Smooth muscle cell (in vitro differentiated cells): ENCODE data around the gene SH3BGRL2. TPM values are rescaled to one million over a fixed set of nuclear protein-coding genes. Genes with fewer than 3 reads are reported as not detected.

ENCODE experiments used
- DNase-seq: peaks from one replicate; lab custom pipeline; 2025; ENCODE audit not compliant: unreplicated experiment; lab: John Stamatoyannopoulos, UW
- H2AFZ ChIP-seq: fragments of 200-600 bp; sonication (generic); 2 replicates; pipeline ENCODE4 v1.6.0; 2016; ENCODE audit warnings: antibody characterized with exemption, low read depth, mild to moderate bottlenecking
- H3F3A ChIP-seq: fragments of 200-600 bp; sonication (generic); 2 replicates; pipeline ENCODE4 v1.6.0; 2017; ENCODE audit warnings: antibody characterized with exemption, low read depth
- H3K27ac ChIP-seq: fragments of 200-600 bp; sonication (generic); 2 replicates; pipeline ENCODE4 v1.5.1; 2016; ENCODE audit warnings: low read depth, mild to moderate bottlenecking
- H3K27me3 ChIP-seq: fragments of 200-600 bp; sonication (generic); 2 replicates; pipeline ENCODE4 v1.6.1; 2016; ENCODE audit warnings: low read depth, mild to moderate bottlenecking
- H3K36me3 ChIP-seq: fragments of 200-600 bp; sonication (generic); 2 replicates; pipeline ENCODE4 v1.5.1; 2016; ENCODE audit warnings: low read depth
- H3K4me1 ChIP-seq: fragments of 200-600 bp; sonication (generic); 2 replicates; pipeline ENCODE4 v1.5.1; 2016; ENCODE audit warnings: low read depth
- H3K4me2 ChIP-seq: fragments of 200-600 bp; sonication (generic); 2 replicates; pipeline ENCODE4 v1.6.0; 2016; ENCODE audit warnings: mild to moderate bottlenecking
- H3K4me3 ChIP-seq: fragments of 200-600 bp; sonication (generic); 2 replicates; pipeline ENCODE4 v1.5.1; 2016; ENCODE audit warnings: mild to moderate bottlenecking
- H3K79me2 ChIP-seq: fragments of 200-600 bp; sonication (generic); 2 replicates; pipeline ENCODE4 v1.6.0; 2016; ENCODE audit warnings: low read depth, mild to moderate bottlenecking
- H3K9ac ChIP-seq: fragments of 200-600 bp; sonication (generic); 2 replicates; pipeline ENCODE4 v1.6.0; 2016; ENCODE audit warnings: low read depth
- H3K9me3 ChIP-seq: fragments of 200-600 bp; sonication (generic); replicated peaks from 2 replicates; pipeline ENCODE4 v1.5.1; 2016; ENCODE audit warnings: low read depth
- H4K20me1 ChIP-seq: fragments of 200-600 bp; sonication (generic); 2 replicates; pipeline ENCODE4 v1.6.0; 2016; ENCODE audit warnings: low read depth
- CTCF ChIP-seq: fragments of 200-600 bp; sonication (generic); IDR thresholded peaks from 2 replicates; pipeline ENCODE4 v1.5.1; 2017; ENCODE audit warnings: borderline replicate concordance, mild to moderate bottlenecking, antibody characterized with exemption; ENCODE audit not compliant: insufficient read depth, poor library complexity, severe bottlenecking
- WGBS: methylation state at CpG from one replicate; pipeline ENCODE4 v1.1.7; 2016; ENCODE audit warnings: low lambda C conversion rate; 5-methylcytosine and 5-hydroxymethylcytosine counted together
- polyA plus RNA-seq: library from polyadenylated mRNA; unstranded; fragments of >200 nt; fragmentation: Nextera tagmentation; extraction: Ambion mirVana; gene quantifications from 2 replicates; pipeline ENCODE4 v1.2.1, GENCODE V29; 2016
- total RNA-seq: library from RNA; depleted of rRNA; stranded (reverse); fragments of >200 nt; gene quantifications from 2 replicates; pipeline ENCODE4 v1.2.3, GENCODE V29; 2014

SH3BGRL2 gene
- total and polyA plus RNA-seq, 2 experiments from 2014 or later: 4.5 to 15.1 TPM

GRCh38 chr6:79646561-79646960 is 15.4 kb downstream of the SH3BGRL2 start:
- Histone ChIP-seq H3K27me3 (no peaks in the 10 kb centered on the region), H3K4me1 (peaks cover 9% of the 10 kb centered on the region), H3K9me3 (no peaks in the 10 kb centered on the region), H4K20me1 (no peaks in the 10 kb centered on the region), H3F3A (no peaks in the 10 kb centered on the region), H3K36me3 (no peaks in the 10 kb centered on the region), H2AFZ (no peak overlapping the region), H3K9ac (no peak overlapping the region), H3K27ac (no peak overlapping the region), H3K4me3 (no peak overlapping the region), H3K4me2 (peak overlapping the region; percentile 3), H3K79me2 (peaks cover 5% of the 10 kb centered on the region)
- TF ChIP-seq CTCF: no peak
- DNase-seq: no peak

GRCh38 chr6:79647741-79648140 is 16.6 kb downstream of the SH3BGRL2 start:
- peaks cover 9% of the 10 kb centered on the region for H3K4me1 ChIP-seq

GRCh38 chr6:79648328-79648727 is 17.2 kb downstream of the SH3BGRL2 start:
- WGBS: 78% methylated on average over 2 of the region's 2 CpGs
- Histone ChIP-seq H4K20me1 (no peaks in the 10 kb centered on the region), H3K4me1 (peaks cover 9% of the 10 kb centered on the region), H3K79me2 (peaks cover 5% of the 10 kb centered on the region), H3K36me3 (no peaks in the 10 kb centered on the region), H2AFZ (no peak overlapping the region), H3K4me2 (no peak overlapping the region), H3K9ac (no peak overlapping the region), H3K27ac (no peak overlapping the region), H3F3A (no peaks in the 10 kb centered on the region), H3K9me3 (no peaks in the 10 kb centered on the region), H3K4me3 (no peak overlapping the region), H3K27me3 (no peaks in the 10 kb centered on the region)
- no peak for DNase-seq
- no peak for TF ChIP-seq CTCF

More at GRCh38 chr6:79647741-79648140, 16.6 kb downstream of the SH3BGRL2 start:
- no peak overlapping the region for H3K9ac ChIP-seq
- H3K4me3 ChIP-seq: no peak overlapping the region
- WGBS: 88% methylated on average over 2 of the region's 2 CpGs
- no peaks in the 10 kb centered on the region for H4K20me1 ChIP-seq
- H3K36me3 ChIP-seq: no peaks in the 10 kb centered on the region
- no peak overlapping the region for H3K27ac ChIP-seq
- H3F3A ChIP-seq: no peaks in the 10 kb centered on the region
- DNase-seq: no peak
- H3K79me2 ChIP-seq: peaks cover 5% of the 10 kb centered on the region
- H2AFZ ChIP-seq: no peak overlapping the region
- no peaks in the 10 kb centered on the region for H3K27me3 ChIP-seq
- no peaks in the 10 kb centered on the region for H3K9me3 ChIP-seq
- no peak overlapping the region for H3K4me2 ChIP-seq
- TF ChIP-seq CTCF: no peak

GRCh38 chr6:79649016-79649415 is 17.9 kb downstream of the SH3BGRL2 start:
- Histone ChIP-seq H3K4me2 (no peak overlapping the region), H3K4me1 (peaks cover 9% of the 10 kb centered on the region), H3K79me2 (no peaks in the 10 kb centered on the region), H3K36me3 (no peaks in the 10 kb centered on the region), H2AFZ (no peak overlapping the region), H4K20me1 (no peaks in the 10 kb centered on the region), H3K4me3 (no peak overlapping the region), H3K27ac (no peak overlapping the region), H3F3A (no peaks in the 10 kb centered on the region), H3K9me3 (no peaks in the 10 kb centered on the region), H3K27me3 (no peaks in the 10 kb centered on the region), H3K9ac (no peak overlapping the region)
- no peak for DNase-seq
- TF ChIP-seq CTCF: no peak
